T1000 (cell line): ENCODE measurements around the gene MOV10.
A peak's percentile ranks its signal among the peaks of the same experiment; 100 is the strongest.
"Not testable (repeated sequence)": the region's sequence is repeated elsewhere in the genome, so short reads cannot be mapped to it uniquely, and the experiment has no call there.

Source experiments
- DNase-seq: peaks from one replicate; lab custom pipeline; 2025; ENCODE audit warnings: mixed read lengths; lab: John Stamatoyannopoulos, UW

The MOV10 gene

GRCh38 chr1:112674440-112674985, at the start of gene MOV10:
Gene MOV10 (plus strand): TSS chr1:112674659. CDS start chr1:112674913, 254 bp downstream.
- DNase-seq, result peak; percentile 48

DNA sequence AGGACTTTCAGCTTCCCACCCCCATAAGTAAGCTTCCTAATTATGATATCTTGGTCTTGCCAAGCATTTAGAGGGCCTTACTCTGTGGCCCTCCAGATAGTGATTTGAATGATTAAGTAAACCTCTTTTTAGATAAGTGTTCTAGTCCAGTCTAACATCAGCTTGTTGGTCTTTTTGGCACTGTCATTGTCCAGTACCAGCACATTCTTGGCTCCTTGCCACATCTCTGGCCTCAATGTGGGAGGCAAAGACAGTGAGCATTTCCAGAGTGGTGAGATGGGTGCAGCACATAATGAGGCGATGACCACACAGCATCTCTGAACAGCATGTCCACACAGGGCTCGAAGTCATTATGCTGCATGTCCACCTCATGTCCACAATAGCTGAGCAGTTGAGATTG, 48.8 kb upstream of the MOV10 start:
- DNase-seq, result no peak

DNA sequence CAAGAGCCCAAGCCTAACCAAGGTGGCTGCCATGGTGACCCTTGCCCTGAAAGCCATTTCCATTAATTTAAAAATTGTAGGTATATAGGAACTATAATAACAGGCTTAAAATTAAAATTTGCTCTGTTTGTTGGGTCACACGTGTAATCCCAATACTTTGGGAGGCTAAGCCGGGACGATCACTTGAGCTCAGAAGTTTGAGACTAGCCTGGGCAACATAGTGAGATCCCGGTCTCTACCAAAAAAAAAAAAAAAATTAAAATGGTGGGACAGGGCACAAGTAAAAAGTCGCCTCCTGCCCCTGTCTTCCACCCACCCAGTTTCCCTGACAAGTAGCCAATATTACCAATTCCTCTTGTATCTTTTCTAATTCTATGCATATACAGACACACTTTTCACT, 48.3 kb upstream of the MOV10 start:
- DNase-seq, result no peak

DNA sequence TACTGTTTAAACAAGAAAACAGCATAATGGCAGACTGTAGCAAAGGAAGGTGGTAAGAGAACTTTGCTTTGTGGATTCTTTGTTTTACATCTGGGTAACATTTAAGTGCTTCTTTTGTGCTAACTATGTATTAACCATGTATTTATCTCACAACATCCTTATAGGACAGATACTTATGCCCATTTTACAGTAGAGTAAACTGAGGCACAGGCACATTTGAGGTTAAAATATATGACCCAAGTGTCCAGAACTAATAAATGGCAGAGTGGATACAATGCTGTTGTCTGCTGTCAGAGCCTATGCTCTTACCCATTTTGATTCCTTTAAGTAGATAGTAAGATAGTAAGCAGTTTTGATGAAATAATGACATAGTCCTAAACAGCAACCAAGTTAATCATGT, 47.6 kb upstream of the MOV10 start:
- no peak for DNase-seq

GRCh38 chr1:112628516-112628915, 45.9 kb upstream of the MOV10 start:
- DNase-seq, result no peak

DNA sequence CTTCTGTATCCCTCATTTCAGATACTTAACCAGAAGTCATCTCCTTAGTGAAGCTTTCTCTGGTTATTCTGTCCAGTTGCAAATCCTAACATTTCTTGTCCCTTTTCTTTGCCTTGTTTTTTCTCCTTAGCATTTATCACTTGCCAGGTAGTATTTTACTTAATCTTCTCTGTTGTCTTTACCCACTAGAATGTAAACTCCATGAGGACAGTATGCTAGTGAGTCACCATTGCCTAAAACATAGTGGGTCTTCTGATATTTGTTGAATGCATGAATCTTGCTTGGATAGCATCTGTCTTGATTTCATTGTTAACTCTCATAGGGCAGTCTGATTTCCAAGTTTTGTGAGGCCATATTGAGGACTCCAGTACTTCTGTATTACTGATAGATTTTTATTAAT, 45.2 kb upstream of the MOV10 start:
- no peak for DNase-seq

DNA sequence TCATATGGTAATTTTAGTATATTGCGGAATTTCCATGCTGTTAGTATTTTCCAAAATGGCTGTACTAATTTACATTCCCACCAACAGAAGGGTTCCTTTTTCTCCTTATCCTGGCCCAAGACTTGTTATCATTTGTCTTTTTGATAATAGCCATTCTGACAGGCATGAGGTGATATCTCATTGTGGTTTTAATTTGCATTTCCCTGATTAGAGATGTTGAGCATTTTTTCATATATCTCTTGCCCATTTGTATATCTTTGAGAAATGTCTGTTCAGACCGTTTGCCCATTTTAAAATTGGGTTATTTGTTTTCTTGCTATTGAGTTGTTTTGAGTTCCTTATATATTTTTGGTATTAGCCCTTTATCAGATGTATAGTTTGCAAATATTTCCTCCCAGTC, 40.8 kb upstream of the MOV10 start:
- DNase-seq, result no peak

- DNase-seq, result no peak
Observed at GRCh38 chr1:112634367-112634766, 40.1 kb upstream of the MOV10 start.

- DNase-seq, result no peak
Observed at GRCh38 chr1:112636056-112636455, 38.4 kb upstream of the MOV10 start.

DNA sequence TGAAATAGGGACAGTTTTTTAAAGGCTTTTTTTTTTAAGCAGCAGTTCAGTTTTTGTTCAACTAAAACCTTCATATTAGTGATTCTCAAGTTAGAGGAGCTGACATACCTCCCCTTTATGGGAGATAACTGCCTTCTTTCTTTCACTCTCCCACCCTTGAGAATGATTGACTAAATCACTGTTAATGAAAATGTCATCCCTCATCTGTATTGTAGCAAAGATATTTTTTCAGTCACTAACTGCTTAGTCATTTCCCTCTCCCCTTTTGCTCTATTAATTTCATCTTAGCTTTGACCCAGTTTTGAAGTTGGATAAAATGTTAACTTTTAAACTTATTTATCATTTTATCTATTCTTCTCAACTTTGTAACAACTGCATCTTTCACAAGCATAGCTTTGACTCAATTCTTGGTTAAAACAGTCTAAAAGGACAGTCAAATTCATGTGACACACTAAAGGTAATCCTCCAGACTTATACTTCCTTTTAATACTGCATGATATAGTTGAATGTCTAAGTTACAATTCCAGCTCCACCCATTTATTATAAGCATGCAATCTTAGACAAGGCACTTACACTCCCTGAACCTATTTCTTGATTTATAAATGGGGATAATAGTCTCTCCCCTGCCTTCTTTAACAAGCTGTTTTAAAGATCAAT, 37.7 kb upstream of the MOV10 start:
- no peak for DNase-seq

GRCh38 chr1:112637254-112638109, 37.0 kb upstream of the MOV10 start:
- no peak for DNase-seq

GRCh38 chr1:112638110-112638428, 36.4 kb upstream of the MOV10 start:
- no peak for DNase-seq

GRCh38 chr1:112640437-112640836, 34.0 kb upstream of the MOV10 start:
- DNase-seq, result not testable (repeated sequence)

DNA sequence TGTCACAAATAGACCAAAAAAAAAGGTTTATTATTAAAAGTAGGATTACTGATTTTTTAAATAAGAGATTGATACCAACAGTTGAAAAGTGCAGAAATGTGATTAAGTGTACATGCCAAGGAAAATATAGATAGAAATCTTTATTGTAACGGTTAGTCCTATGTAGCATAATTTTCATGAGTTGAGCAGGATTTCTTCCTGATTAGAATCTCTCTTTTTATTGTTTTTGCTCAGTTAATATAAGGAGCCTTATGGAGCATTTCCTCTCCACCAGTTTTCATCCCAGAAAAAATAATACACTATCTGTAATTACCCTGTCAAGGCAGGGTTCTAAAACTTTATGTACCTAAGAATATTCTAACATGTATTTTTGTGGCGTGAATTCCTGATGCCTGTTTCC, 31.4 kb upstream of the MOV10 start:
- DNase-seq, result no peak

GRCh38 chr1:112646225-112646624, 28.2 kb upstream of the MOV10 start:
- no peak for DNase-seq

DNA sequence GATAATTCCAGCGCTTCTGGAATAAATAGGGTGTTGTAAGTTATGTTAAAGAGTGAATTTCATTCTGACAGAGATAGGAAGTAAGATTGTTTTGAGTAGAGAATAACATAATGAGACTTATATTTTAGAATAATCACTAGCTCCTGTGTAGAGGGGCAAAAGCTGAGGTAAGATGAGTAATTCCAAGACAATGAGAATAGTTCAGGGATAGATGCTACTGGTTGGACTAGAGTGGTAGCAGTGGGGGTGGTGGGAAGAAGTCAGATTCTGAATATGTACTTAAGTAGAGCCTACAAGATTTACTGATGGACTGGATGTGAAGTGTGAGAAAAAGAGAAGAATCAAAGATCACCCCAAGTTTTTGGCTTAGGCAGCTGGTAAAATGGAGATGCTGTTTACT, 23.3 kb upstream of the MOV10 start:
- no peak for DNase-seq

DNA sequence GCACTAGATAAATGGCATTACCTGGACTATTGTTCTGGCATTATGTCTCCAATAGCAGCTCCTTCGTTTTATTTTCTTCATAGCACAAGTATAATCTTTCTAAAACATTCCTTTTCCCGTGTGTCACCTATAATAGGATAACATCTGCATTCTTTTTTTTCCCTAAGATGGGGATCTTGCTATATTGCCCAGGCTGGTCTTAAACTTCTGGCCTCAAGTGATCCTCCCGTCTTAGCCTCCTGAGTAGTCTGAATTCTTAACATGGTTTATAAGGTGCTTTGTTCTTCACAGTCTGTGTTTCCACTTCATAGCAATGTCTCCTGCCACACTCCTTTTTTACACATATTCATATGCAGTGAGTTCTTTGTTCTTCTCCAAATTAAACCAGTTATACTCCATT, 8.6 kb upstream of the MOV10 start:
- DNase-seq, result no peak

DNA sequence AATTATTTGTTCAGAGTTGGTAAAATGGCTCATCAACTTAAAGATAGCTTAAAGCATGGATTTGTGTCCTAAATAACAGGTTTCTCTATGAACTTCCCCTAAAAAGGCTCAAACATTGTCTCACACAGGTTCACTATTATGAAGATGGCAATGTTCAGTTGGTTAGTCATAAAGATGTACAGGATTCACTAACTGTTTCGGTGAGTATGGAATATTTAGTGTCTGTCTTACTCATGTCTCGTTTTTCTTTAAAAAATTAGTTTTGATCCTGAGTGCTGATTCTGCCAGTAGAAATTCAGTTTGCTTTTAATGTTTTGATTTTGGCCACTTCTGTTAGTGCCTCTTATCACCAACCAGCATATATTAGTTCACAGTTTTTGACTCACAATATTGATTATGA, 7.5 kb upstream of the MOV10 start:
- DNase-seq, result no peak

GRCh38 chr1:112672009-112672408, 2.5 kb upstream of the MOV10 start:
- no peak for DNase-seq

GRCh38 chr1:112672842-112673241, 1.6 kb upstream of the MOV10 start:
- DNase-seq, result no peak

- no peak for DNase-seq
Observed at GRCh38 chr1:112673592-112674439, 643 bp upstream of the MOV10 start.

DNA sequence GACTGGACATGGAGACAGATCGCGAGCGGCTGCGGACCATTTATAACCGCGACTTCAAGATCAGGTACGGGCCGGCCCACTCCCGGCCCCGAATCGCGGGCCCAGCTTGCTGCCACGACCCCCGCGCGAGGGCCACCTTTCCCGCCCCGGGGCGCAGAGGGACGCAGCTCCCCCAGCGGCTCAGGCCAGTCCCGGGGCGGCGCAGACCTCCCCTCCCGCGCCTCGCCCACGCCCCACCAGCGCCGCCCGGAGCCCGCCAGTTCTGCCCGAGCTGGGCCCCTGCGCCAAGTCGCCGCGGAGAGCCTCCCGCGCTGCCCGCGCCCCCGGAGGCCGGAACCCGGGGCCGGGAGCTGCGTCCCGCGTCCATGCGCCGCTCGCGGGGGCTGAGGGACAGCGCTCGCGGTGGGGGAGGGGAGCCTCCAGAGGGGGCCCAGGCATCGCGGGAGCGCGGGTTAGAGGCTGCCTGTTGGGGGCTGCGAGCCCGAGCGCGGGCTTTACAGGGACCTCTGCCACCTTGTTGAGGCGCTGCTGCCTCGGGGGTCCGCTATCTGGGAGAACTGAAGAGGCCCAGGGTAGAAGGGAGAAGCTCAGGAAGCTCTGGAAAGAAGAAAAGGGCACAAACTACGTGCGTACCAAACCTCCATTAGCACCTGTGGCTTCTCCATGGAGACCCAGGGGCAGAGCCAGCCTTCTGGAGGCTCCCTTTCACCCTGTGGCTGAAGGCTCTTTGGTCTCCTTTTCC, 698 bp downstream of the MOV10 start:
- DNase-seq, result peak; percentile 48
